ELR (cell line): Measurements from ENCODE around the gene REM1.
"Not testable (repeated sequence)": the region's sequence is repeated elsewhere in the genome, so short reads cannot be mapped to it uniquely, and the experiment has no call there.

Experiments
- DNase-seq: peaks from one replicate; pipeline ENCODE4 v3.0.0-alpha.2; 2015; ENCODE audit warnings: low read depth

REM1 gene

GRCh38 chr20:31474758-31475427, at the start of gene REM1, which contains the start of gene DEFB124:
Gene REM1, plus strand, starts transcription at chr20:31475288. Its CDS starts 1,158 bp downstream, at chr20:31476446.
Gene DEFB124, minus strand, starts transcription at chr20:31475127. Its CDS starts 2,114 bp downstream, at chr20:31473013.
- no peak for DNase-seq

- no peak for DNase-seq
Measured at GRCh38 chr20:31425797-31426196, 49.3 kb upstream of the REM1 start.

- DNase-seq, result not testable (repeated sequence)
Measured at GRCh38 chr20:31426891-31427551, 48.1 kb upstream of the REM1 start.

GRCh38 chr20:31427576-31427975, 47.5 kb upstream of the REM1 start:
- DNase-seq, result not testable (repeated sequence)

- no peak for DNase-seq
Measured at GRCh38 chr20:31430568-31431115, 44.4 kb upstream of the REM1 start.

- no peak for DNase-seq
Measured at GRCh38 chr20:31440012-31440659, 35.0 kb upstream of the REM1 start, which contains the start of gene DEFB123. Gene DEFB123, plus strand, starts transcription at chr20:31440632. Its CDS starts 67 bp downstream, at chr20:31440699.

GRCh38 chr20:31446084-31446819, 28.8 kb upstream of the REM1 start:
- no peak for DNase-seq

GRCh38 chr20:31449511-31450414, 25.3 kb upstream of the REM1 start:
- DNase-seq, result no peak

GRCh38 chr20:31452575-31452974, 22.5 kb upstream of the REM1 start:
- no peak for DNase-seq

- DNase-seq, result no peak
Measured at GRCh38 chr20:31454361-31454760, 20.7 kb upstream of the REM1 start.

- not testable (repeated sequence) for DNase-seq
Measured at GRCh38 chr20:31470946-31471345, 4.1 kb upstream of the REM1 start.

- DNase-seq, result no peak
Measured at GRCh38 chr20:31472395-31473330, 2.4 kb upstream of the REM1 start.

GRCh38 chr20:31473331-31474096, 1.6 kb upstream of the REM1 start:
- DNase-seq, result peak; percentile 30

- DNase-seq, result no peak
Measured at GRCh38 chr20:31474097-31474436, 1.0 kb upstream of the REM1 start.

- no peak for DNase-seq
Measured at GRCh38 chr20:31475472-31476293, 595 bp downstream of the REM1 start.

GRCh38 chr20:31476294-31476585, 1.2 kb downstream of the REM1 start:
- DNase-seq, result no peak

GRCh38 chr20:31476643-31477215, 1.6 kb downstream of the REM1 start:
- peak; percentile 37 for DNase-seq

GRCh38 chr20:31484001-31484400, 8.9 kb downstream of the REM1 start:
- DNase-seq, result no peak
